Ishikawa (cell line): ENCODE data around the gene SEC63.

ENCODE experiments used
- CEBPB ChIP-seq: IDR thresholded peaks from 2 replicates; pipeline ENCODE4 v1.6.1; 2012
- CREB1 ChIP-seq: IDR thresholded peaks from 2 replicates; pipeline ENCODE4 v1.6.1; 2012; ENCODE audit warnings: low read depth
- EGR1 ChIP-seq: IDR thresholded peaks from 2 replicates; pipeline ENCODE4 v1.6.1; 2012
- EP300 ChIP-seq: IDR thresholded peaks from 2 replicates; pipeline ENCODE4 v1.6.1; 2012; ENCODE audit warnings: borderline replicate concordance
- FOXM1 ChIP-seq: IDR thresholded peaks from 2 replicates; pipeline ENCODE4 v1.6.1; 2012; ENCODE audit warnings: low read depth, borderline replicate concordance
- NFIC ChIP-seq: IDR thresholded peaks from 2 replicates; pipeline ENCODE4 v1.6.1; 2012
- RAD21 ChIP-seq: IDR thresholded peaks from 2 replicates; pipeline ENCODE4 v1.6.1; 2012; ENCODE audit warnings: low read depth
- TAF1 ChIP-seq: IDR thresholded peaks from 2 replicates; pipeline ENCODE4 v1.6.1; 2012; ENCODE audit warnings: low read depth, mild to moderate bottlenecking
- TCF12 ChIP-seq: IDR thresholded peaks from 2 replicates; pipeline ENCODE4 v1.6.1; 2012; ENCODE audit warnings: low read depth
- TEAD4 ChIP-seq: IDR thresholded peaks from 2 replicates; pipeline ENCODE4 v1.6.1; 2012
- YY1 ChIP-seq: IDR thresholded peaks from 2 replicates; pipeline ENCODE4 v1.6.1; 2012; ENCODE audit warnings: low read depth
- ZBTB7A ChIP-seq: IDR thresholded peaks from 2 replicates; pipeline ENCODE4 v1.6.1; 2012; ENCODE audit warnings: low read depth
- TF ChIP-seq, protein P1 (sequence below): IDR thresholded peaks from 2 replicates; pipeline ENCODE4 v1.6.1; 2012
- TF ChIP-seq, protein P2 (sequence below): IDR thresholded peaks from 2 replicates; pipeline ENCODE4 v1.6.1; 2012; ENCODE audit warnings: low read depth, mild to moderate bottlenecking
- TF ChIP-seq, protein P3 (sequence below): IDR thresholded peaks from 2 replicates; pipeline ENCODE4 v1.6.1; 2012

The SEC63 gene

DNA sequence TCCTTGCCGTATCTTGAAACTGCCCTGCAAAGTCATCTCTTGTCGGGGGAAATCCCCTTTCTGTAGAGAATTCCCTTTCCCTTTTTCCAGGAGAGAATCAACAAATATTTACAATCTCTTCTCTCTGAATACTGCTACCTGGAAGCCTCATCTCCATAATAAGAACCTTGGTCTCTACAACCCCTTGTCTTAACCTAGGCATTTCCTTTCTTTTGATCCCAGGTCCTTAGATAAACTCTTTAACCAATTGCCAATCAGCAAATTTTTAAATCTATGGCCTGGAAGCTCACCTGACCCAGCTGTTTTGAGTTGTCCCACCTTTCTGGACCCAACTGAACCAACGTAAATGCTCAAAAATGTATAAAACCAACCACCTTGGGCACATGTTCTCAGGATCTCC is 30.6 kb upstream of the SEC63 start:
- TF ChIP-seq RAD21 (no peak), EGR1 (no peak), TEAD4 (no peak), CREB1 (no peak), TAF1 (no peak), YY1 (no peak), EP300 (no peak), FOXM1 (no peak)
- TF ChIP-seq, protein P1, sequence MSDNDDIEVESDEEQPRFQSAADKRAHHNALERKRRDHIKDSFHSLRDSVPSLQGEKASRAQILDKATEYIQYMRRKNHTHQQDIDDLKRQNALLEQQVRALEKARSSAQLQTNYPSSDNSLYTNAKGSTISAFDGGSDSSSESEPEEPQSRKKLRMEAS, result no peak

DNA sequence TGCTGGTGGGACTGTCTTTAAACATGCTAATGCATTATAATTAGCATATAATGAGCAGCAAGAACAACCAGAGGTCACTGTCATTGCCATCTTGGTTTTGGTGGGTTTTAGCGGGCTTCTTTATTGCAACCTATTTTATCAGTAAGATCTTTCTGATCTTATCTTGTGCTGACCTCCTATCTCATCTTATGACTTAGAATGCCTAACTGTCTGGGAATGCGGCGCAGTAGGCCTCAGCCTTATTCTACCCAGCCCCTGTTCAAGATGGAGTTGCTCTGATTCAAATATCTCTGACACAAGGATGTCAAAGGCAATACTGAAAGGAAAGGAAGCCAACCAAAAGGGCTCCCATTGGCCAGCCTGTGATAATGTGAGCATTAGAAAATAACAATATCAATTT is 29.8 kb upstream of the SEC63 start:
- TF ChIP-seq, protein P1, result no peak
- TF ChIP-seq TEAD4, result no peak
- TF ChIP-seq EP300, result no peak
- no peak for TF ChIP-seq TAF1
- TF ChIP-seq CEBPB, result no peak
- no peak for TF ChIP-seq EGR1
- no peak for TF ChIP-seq TCF12

- TF ChIP-seq EP300 (no peak), RAD21 (no peak), FOXM1 (no peak), TEAD4 (no peak), ZBTB7A (no peak), CREB1 (no peak), CEBPB (no peak), TAF1 (no peak), YY1 (no peak), EGR1 (no peak), TCF12 (no peak), NFIC (no peak)
- TF ChIP-seq, protein P1, result no peak
- TF ChIP-seq, protein P2, sequence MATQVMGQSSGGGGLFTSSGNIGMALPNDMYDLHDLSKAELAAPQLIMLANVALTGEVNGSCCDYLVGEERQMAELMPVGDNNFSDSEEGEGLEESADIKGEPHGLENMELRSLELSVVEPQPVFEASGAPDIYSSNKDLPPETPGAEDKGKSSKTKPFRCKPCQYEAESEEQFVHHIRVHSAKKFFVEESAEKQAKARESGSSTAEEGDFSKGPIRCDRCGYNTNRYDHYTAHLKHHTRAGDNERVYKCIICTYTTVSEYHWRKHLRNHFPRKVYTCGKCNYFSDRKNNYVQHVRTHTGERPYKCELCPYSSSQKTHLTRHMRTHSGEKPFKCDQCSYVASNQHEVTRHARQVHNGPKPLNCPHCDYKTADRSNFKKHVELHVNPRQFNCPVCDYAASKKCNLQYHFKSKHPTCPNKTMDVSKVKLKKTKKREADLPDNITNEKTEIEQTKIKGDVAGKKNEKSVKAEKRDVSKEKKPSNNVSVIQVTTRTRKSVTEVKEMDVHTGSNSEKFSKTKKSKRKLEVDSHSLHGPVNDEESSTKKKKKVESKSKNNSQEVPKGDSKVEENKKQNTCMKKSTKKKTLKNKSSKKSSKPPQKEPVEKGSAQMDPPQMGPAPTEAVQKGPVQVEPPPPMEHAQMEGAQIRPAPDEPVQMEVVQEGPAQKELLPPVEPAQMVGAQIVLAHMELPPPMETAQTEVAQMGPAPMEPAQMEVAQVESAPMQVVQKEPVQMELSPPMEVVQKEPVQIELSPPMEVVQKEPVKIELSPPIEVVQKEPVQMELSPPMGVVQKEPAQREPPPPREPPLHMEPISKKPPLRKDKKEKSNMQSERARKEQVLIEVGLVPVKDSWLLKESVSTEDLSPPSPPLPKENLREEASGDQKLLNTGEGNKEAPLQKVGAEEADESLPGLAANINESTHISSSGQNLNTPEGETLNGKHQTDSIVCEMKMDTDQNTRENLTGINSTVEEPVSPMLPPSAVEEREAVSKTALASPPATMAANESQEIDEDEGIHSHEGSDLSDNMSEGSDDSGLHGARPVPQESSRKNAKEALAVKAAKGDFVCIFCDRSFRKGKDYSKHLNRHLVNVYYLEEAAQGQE, result no peak
- TF ChIP-seq, protein P3, sequence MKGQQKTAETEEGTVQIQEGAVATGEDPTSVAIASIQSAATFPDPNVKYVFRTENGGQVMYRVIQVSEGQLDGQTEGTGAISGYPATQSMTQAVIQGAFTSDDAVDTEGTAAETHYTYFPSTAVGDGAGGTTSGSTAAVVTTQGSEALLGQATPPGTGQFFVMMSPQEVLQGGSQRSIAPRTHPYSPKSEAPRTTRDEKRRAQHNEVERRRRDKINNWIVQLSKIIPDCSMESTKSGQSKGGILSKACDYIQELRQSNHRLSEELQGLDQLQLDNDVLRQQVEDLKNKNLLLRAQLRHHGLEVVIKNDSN, result no peak
Measured at GRCh38 chr6:107985701-107986100, 27.7 kb upstream of the SEC63 start.

DNA sequence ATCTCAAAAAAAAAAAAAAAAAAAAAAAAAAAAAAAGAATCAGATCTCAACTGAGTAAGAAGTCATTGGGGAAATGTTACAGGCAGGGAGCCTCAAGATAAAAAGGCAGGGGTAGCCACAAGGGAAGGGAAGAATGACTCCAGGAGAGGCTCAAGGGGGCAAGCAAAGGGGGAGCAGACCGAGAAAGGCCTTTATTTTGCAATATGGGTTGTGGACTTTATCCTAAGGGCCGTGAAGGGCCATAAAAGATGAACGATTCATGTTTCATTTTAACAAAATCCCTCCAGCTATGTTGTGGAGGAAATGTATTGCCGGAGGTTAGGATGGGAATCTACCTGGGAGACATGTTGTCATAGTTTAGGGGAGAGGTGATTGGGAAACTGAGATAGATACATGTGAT is 25.8 kb upstream of the SEC63 start:
- no peak for TF ChIP-seq TCF12
- TF ChIP-seq EGR1, result no peak
- no peak for TF ChIP-seq FOXM1
- TF ChIP-seq TEAD4, result no peak
- TF ChIP-seq, protein P2, result no peak
- TF ChIP-seq RAD21, result no peak
- no peak for TF ChIP-seq CREB1

GRCh38 chr6:107982486-107982885 is 24.5 kb upstream of the SEC63 start:
- TF ChIP-seq CEBPB (no peak), TCF12 (no peak), YY1 (no peak), EGR1 (no peak), EP300 (no peak), RAD21 (no peak), NFIC (no peak), CREB1 (no peak), TEAD4 (no peak), TAF1 (no peak)
- TF ChIP-seq, protein P1, result no peak
- TF ChIP-seq, protein P2, result no peak
- TF ChIP-seq, protein P3, result no peak
